Natural killer cell (primary cell): Measurements from ENCODE around the gene ZBTB43. TPM values are rescaled to one million over a fixed set of nuclear protein-coding genes. Genes with fewer than 3 reads are reported as not detected.
A peak's percentile ranks its signal among the peaks of the same experiment; 100 is the strongest.
"Not testable (repeated sequence)": the region's sequence is repeated elsewhere in the genome, so short reads cannot be mapped to it uniquely, and the experiment has no call there.

Source experiments
- ATAC-seq, 3 donors: fragments of 150-1000 bp in 2 of 3; fragments of 200-7000 bp in 1 of 3; cut with Tn5 transposase; 1 replicate in 1 of 3; 2 replicates in 2 of 3; pipeline ENCODE4 v1.10.0; 2021; ENCODE audit warnings: mild to moderate bottlenecking in 2 of 3, moderate library complexity in 2 of 3
- DNase-seq, 2 donors: peaks; one replicate each; pipeline versions ENCODE4 v3.0.0 to v3.0.0-alpha.2; 2013 to 2021; ENCODE audit warnings: mixed read lengths in 1 of 2
- H3K27ac ChIP-seq: one replicate; pipeline ENCODE4 v1.5.1; 2013; ENCODE audit warnings: mild to moderate bottlenecking, low read length
- H3K27me3 ChIP-seq: one replicate; pipeline ENCODE4 v1.6.1; 2013; ENCODE audit warnings: low read length; ENCODE audit not compliant: control insufficient read depth, insufficient read depth
- H3K36me3 ChIP-seq: one replicate; pipeline ENCODE4 v1.6.1; 2013; ENCODE audit warnings: low read length; ENCODE audit not compliant: control insufficient read depth, insufficient read depth
- H3K4me1 ChIP-seq: one replicate; pipeline ENCODE4 v1.6.1; 2013; ENCODE audit warnings: low read length; ENCODE audit not compliant: control insufficient read depth, insufficient read depth
- H3K4me3 ChIP-seq: one replicate; pipeline ENCODE4 v1.5.1; 2013; ENCODE audit warnings: low read length
- H3K9me3 ChIP-seq: one replicate; pipeline ENCODE4 v1.6.1; 2013; ENCODE audit warnings: low read length; ENCODE audit not compliant: control insufficient read depth, insufficient read depth
- H3K27ac Mint-ChIP-seq, 2 donors: one replicate each; pipeline ENCODE4 v1.8.0; 2022; ENCODE audit warnings: mild to moderate bottlenecking in 2 of 2, mixed read lengths in 2 of 2, moderate library complexity in 1 of 2
- H3K27me3 Mint-ChIP-seq, 2 donors: one replicate each; pipeline ENCODE4 v1.8.0; 2022; ENCODE audit warnings: low read depth in 2 of 2, mixed read lengths in 2 of 2
- H3K36me3 Mint-ChIP-seq: one replicate; pipeline ENCODE4 v1.8.0; 2022; ENCODE audit warnings: mixed read lengths
- H3K4me1 Mint-ChIP-seq, 2 donors: one replicate each; pipeline ENCODE4 v1.8.0; 2022; ENCODE audit warnings: mixed read lengths in 2 of 2
- H3K4me3 Mint-ChIP-seq: one replicate; pipeline ENCODE4 v1.8.0; 2022; ENCODE audit warnings: mild to moderate bottlenecking, moderate library complexity, mixed read lengths
- H3K9me3 Mint-ChIP-seq, 2 donors: one replicate each; pipeline ENCODE4 v1.8.0; 2022; ENCODE audit warnings: mixed read lengths in 2 of 2
- CTCF ChIP-seq: fragments of 200-600 bp; IDR thresholded peaks from one replicate; pipeline ENCODE4 v1.8.0; 2022; ENCODE audit warnings: antibody characterized with exemption
- WGBS: methylation state at CpG from one replicate; pipeline ENCODE4 v1.1.7; 2013; ENCODE audit warnings: missing lambda C conversion rate; ENCODE audit not compliant: insufficient coverage; 5-methylcytosine and 5-hydroxymethylcytosine counted together
- intact Hi-C: fragments of 100-400 bp; cut with micrococcal nuclease; formaldehyde crosslinking; loops from one replicate; pipeline ENCODE4 v1.14.2; 2022
- total RNA-seq, 4 donors: library from RNA; stranded (reverse); fragments of 120-200 nt in 1 of 4; gene quantifications; one replicate each; pipeline versions ENCODE4 v1.2.3 to v1.2.4, GENCODE V29; 2013 to 2022

The ZBTB43 gene
- total RNA-seq, 3 donors from 2014 or later (not counting 1 experiment from before 2014, with no cell fraction given) = 42.1 to 61.0 (median 57.2) TPM

GRCh38 chr9:126818482-126818881 lies 13.6 kb downstream of the ZBTB43 start:
- Histone ChIP-seq H3K4me3 (no peak overlapping the region), H3K9me3 (peaks cover 11% of the 10 kb centered on the region), H3K36me3 (peaks cover 28% of the 10 kb centered on the region), H3K27me3 (no peaks in the 10 kb centered on the region), H3K27ac (no peak overlapping the region), H3K4me1 (no peaks in the 10 kb centered on the region)
- no peak for ATAC-seq
- WGBS = 97% methylated on average over 5 of the region's 5 CpGs
- no peak overlapping the region for H3K4me3 Mint-ChIP-seq
- no peak for DNase-seq
- peaks cover 37% of the 10 kb centered on the region for H3K36me3 Mint-ChIP-seq
- H3K27me3 Mint-ChIP-seq = no peaks in the 10 kb centered on the region
- H3K9me3 Mint-ChIP-seq = peaks cover 7 to 15% of the 10 kb centered on the region in 2 donors
- no peak for TF ChIP-seq CTCF
- no peak overlapping the region for H3K27ac Mint-ChIP-seq
- intact Hi-C loops = no loop called here
- peaks cover 31 to 32% of the 10 kb centered on the region in 2 donors for H3K4me1 Mint-ChIP-seq

GRCh38 chr9:126819482-126819881 lies 14.6 kb downstream of the ZBTB43 start:
- Mint-ChIP-seq H3K9me3 (peaks cover 7 to 15% of the 10 kb centered on the region in 2 donors), H3K27ac (no peak overlapping the region), H3K36me3 (peaks cover 31% of the 10 kb centered on the region), H3K4me3 (no peak overlapping the region), H3K4me1 (peaks cover 28 to 30% of the 10 kb centered on the region in 2 donors), H3K27me3 (no peaks in the 10 kb centered on the region)
- no CpG with 5 or more reads among the region's 1 CpG for WGBS
- Histone ChIP-seq H3K27ac (no peak overlapping the region), H3K9me3 (peaks cover 11% of the 10 kb centered on the region), H3K4me1 (no peaks in the 10 kb centered on the region), H3K4me3 (no peak overlapping the region), H3K36me3 (peaks cover 23% of the 10 kb centered on the region), H3K27me3 (no peaks in the 10 kb centered on the region)
- ATAC-seq (no peak), DNase-seq (no peak)
- no peak for TF ChIP-seq CTCF
- intact Hi-C loops = no loop called here

DNA sequence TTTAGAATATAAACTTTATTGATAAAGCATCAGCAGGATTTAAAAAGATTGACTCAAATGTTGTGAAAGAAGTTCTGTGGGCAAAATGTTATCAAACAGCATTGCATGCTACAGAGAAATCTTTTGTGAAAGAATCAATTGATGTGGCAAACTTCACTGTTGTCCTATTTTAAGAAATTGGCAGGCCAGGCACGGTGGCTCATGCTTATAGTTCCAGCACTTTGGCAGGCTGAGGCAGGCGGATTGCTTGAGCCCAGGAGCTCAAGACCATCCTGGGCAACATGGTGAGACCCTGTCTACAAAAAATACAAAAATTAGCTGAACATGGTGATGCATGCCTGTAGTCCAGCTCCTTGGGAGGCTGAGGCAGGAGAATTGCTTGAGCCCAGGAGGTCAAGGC lies 17.4 kb downstream of the ZBTB43 start:
- WGBS = 70% methylated on average over 2 of the region's 2 CpGs
- Histone ChIP-seq H3K9me3 (peaks cover 7% of the 10 kb centered on the region), H3K27me3 (no peaks in the 10 kb centered on the region), H3K4me1 (no peaks in the 10 kb centered on the region), H3K27ac (no peak overlapping the region), H3K36me3 (peaks cover 12% of the 10 kb centered on the region), H3K4me3 (no peak overlapping the region)
- H3K27me3 Mint-ChIP-seq = no peaks in the 10 kb centered on the region
- peaks cover 35 to 37% of the 10 kb centered on the region in 2 donors for H3K4me1 Mint-ChIP-seq
- no peak for TF ChIP-seq CTCF
- peaks cover 3% of the 10 kb centered on the region in 2 donors for H3K9me3 Mint-ChIP-seq
- DNase-seq = no peak
- no peak overlapping the region for H3K4me3 Mint-ChIP-seq
- peak overlapping the region in 1 of 2 donors; percentile 51 for H3K27ac Mint-ChIP-seq
- H3K36me3 Mint-ChIP-seq = peaks cover 10% of the 10 kb centered on the region
- ATAC-seq = no peak
- intact Hi-C loops = no loop called here

- no peak overlapping the region for H3K4me3 ChIP-seq
- H3K27ac ChIP-seq = no peak overlapping the region
- Mint-ChIP-seq H3K4me3 (no peak overlapping the region), H3K36me3 (peaks cover 10% of the 10 kb centered on the region), H3K9me3 (peaks cover 3% of the 10 kb centered on the region in 2 donors), H3K27ac (peak overlapping the region in 1 of 2 donors; percentile 7), H3K4me1 (peaks cover 35 to 37% of the 10 kb centered on the region in 2 donors), H3K27me3 (no peaks in the 10 kb centered on the region)
- intact Hi-C loops = no loop called here
- peaks cover 15% of the 10 kb centered on the region for H3K36me3 ChIP-seq
- peaks cover 7% of the 10 kb centered on the region for H3K9me3 ChIP-seq
- no peak for ATAC-seq
- 100% methylated on average over 1 of the region's 1 CpG for WGBS
- no peaks in the 10 kb centered on the region for H3K27me3 ChIP-seq
- TF ChIP-seq CTCF = no peak
- DNase-seq = no peak
- H3K4me1 ChIP-seq = no peaks in the 10 kb centered on the region
These were observed 18.0 kb downstream of the ZBTB43 start for GRCh38 chr9:126822873-126823272.

DNA sequence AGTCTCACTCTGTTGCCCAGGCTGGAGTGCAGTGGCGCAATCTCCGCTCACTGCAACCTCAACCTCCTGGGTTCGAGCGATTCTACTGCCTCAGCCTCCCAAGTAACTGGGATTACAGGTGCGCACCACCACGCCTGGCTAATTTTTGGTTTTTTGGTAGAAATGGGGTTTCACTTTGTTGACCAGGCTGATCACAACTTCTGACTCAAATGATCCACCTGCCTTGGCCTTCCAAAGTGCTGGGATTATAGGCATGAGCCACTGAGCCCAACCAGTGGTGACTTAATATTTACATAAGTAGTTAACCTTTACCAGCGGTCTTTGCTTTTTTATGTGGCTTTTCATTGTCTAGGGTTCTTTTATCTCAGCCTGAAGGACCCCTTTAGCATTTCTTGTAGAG lies 19.2 kb downstream of the ZBTB43 start:
- H3K4me3 Mint-ChIP-seq, DNase-seq, H3K27me3 ChIP-seq, ATAC-seq, H3K36me3 Mint-ChIP-seq, H3K36me3 ChIP-seq, H3K4me3 ChIP-seq, H3K27me3 Mint-ChIP-seq, H3K9me3 ChIP-seq, H3K4me1 ChIP-seq, H3K27ac ChIP-seq, H3K9me3 Mint-ChIP-seq, intact Hi-C loops: not testable (repeated sequence)
- peaks cover 35 to 38% of the 10 kb centered on the region in 2 donors for H3K4me1 Mint-ChIP-seq
- H3K27ac Mint-ChIP-seq = peak overlapping the region in 1 of 2 donors; percentile 3
- WGBS = 98% methylated on average over 6 of the region's 7 CpGs
